AG10803 (cell line): ENCODE measurements around the gene PTGER2.

Experiments used
- DNase-seq: peaks from one replicate; pipeline ENCODE4 v3.0.0; 2010; ENCODE audit warnings: low read depth
- H3K4me3 ChIP-seq: 2 replicates; pipeline ENCODE4 v1.5.1; 2011; ENCODE audit warnings: mild to moderate bottlenecking, low read length, control low read depth
- TF ChIP-seq, protein P1 (sequence below): conservative IDR thresholded peaks from 2 replicates; pipeline ENCODE4 v1.5.1; 2011; ENCODE audit warnings: mild to moderate bottlenecking, low read length, control low read depth, inconsistent platforms

The PTGER2 gene

DNA sequence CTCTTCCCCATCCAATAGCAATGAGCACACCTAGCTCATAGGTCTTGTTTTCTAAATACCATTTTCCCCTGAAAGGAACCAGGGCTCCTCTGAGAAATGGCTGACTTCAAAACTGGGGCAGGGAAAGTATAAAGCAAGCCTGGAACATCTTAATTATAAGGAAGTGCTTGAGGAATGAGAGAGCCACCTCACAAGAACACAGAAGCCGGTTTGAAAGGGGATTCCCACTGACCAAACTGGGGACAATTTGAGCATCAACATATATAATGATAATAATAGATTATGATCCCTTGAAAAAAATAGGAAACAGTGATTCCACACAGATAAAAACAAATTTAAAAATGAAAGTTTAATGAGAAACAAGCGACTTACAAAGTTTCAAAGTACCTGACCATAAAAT lies 22.1 kb downstream of the PTGER2 start:
- no peak for DNase-seq
- no peak overlapping the region for H3K4me3 ChIP-seq
- TF ChIP-seq, protein P1, sequence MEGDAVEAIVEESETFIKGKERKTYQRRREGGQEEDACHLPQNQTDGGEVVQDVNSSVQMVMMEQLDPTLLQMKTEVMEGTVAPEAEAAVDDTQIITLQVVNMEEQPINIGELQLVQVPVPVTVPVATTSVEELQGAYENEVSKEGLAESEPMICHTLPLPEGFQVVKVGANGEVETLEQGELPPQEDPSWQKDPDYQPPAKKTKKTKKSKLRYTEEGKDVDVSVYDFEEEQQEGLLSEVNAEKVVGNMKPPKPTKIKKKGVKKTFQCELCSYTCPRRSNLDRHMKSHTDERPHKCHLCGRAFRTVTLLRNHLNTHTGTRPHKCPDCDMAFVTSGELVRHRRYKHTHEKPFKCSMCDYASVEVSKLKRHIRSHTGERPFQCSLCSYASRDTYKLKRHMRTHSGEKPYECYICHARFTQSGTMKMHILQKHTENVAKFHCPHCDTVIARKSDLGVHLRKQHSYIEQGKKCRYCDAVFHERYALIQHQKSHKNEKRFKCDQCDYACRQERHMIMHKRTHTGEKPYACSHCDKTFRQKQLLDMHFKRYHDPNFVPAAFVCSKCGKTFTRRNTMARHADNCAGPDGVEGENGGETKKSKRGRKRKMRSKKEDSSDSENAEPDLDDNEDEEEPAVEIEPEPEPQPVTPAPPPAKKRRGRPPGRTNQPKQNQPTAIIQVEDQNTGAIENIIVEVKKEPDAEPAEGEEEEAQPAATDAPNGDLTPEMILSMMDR = no peak

DNA sequence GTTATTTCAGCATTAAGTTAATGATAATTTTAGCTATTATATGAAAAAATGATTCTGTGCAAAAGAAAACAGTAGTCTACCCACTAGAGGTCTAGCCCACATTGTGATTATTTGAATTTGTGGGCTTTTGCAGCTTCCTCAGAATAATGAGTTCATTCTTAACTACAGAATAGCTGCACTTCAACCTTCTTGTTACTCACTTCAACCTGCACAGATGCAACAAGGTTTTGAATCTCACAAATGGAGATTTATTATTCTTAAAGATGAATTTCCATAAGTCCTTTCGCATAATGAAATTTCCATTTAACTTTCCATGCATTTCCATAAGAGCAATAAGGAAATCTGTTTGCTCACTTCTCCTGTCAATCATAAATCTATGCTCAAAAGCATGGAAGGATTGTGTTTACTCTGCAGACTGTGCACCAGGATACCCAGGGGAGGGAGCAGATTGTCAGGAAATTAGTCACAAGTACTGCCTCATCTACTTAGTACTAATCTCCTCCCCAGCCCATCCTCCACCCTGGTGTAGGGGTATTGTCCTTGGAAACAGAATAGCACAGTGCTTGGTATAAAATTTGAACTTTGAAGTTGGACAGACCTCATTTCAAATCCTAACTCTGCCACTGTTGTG lies 24.1 kb downstream of the PTGER2 start:
- no peak for DNase-seq
- no peak overlapping the region for H3K4me3 ChIP-seq
- TF ChIP-seq, protein P1 = no peak

DNA sequence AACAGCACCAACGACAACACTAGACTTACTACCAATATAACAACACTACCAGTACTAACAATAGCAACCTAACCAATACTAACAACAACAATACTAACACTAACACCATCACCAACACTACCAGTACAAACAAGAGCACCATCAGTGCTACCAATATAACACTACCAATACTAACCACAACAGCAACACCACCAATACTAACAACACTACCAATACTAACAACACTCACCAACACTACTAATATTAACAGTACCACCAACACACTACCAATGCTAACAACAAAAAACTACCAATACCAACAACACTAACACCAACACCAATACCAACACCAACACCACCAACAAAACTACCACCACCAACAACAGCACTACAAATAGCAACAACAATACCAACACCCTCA lies 25.1 kb downstream of the PTGER2 start:
- TF ChIP-seq, protein P1 = no peak
- no peak overlapping the region for H3K4me3 ChIP-seq
- no peak for DNase-seq

DNA sequence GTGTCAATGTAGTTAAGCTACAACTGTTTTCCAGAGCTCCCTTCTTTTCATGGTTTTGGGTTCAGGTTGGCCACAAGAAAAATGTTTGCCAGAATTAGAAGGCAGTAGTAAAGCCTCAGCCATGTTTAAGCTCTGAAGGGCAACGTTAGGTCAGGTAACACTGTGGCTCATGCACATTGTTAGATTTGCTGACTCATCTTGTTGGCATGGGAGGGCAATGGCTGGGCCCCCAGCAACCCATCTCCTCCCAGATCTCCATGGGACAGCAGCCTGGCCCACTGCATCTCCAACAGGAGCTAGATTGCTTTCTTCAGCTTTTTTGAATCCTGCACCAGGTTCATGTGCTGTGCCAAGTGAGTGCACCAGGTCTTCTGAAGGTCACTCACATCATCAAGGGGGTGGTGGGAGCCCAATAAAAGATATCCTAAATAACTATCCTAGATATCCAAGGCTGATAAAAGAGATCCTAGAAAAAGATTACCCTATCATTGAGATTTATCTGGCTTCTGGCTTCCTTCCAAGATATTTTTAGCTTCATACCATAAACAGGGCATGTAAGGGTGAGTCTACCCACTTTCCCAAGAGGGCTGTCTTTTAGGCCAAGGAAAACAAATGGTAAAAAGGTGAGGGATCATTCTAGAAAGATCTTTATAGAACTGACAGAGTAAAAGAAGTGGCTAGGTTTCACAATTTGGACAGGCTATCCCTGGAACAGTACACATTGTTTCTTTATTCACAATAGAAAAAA lies 28.9 kb downstream of the PTGER2 start:
- no peak overlapping the region for H3K4me3 ChIP-seq
- DNase-seq = no peak
- TF ChIP-seq, protein P1 = no peak

DNA sequence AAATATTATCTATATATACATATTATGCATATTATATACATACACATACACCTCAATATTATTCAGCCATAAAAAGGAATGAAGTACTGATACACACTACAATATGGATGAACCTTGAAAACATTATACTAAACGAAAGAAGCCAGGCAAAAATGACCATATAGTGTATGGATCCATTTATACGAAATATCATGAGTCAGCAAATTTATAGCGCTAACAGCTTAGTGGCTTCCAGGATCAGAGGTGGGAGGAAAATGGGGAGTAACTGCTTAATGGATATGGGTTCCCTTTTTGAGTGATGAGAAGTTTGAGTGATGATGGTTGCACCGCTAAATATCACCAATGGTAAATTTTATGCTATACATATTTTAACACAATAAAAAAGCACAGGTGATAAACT lies 32.7 kb downstream of the PTGER2 start:
- DNase-seq = no peak

DNA sequence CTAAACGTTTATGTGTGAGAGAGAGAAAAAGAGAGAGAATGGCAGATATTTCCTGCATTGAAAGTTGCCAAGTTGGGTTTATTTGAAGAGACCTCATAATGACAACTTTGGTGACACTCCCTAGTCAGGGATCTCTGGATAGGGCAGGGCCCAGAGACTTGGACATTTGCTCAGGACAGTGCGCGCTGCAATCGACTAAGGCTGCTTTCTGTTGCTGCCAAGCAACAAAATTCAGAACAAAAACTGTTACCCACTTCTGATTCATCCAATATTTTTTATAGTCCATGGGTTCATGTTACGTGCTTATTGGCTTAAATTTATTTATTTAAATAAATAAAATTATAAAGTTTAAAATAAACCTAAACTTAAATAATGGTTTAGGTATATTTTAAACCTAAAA lies 34.2 kb downstream of the PTGER2 start:
- TF ChIP-seq, protein P1 = no peak
- peak; percentile 42 for DNase-seq
- no peak overlapping the region for H3K4me3 ChIP-seq

More for the DNA sequence above, 32.7 kb downstream of the PTGER2 start:
- H3K4me3 ChIP-seq = no peak overlapping the region
- TF ChIP-seq, protein P1 = no peak

DNA sequence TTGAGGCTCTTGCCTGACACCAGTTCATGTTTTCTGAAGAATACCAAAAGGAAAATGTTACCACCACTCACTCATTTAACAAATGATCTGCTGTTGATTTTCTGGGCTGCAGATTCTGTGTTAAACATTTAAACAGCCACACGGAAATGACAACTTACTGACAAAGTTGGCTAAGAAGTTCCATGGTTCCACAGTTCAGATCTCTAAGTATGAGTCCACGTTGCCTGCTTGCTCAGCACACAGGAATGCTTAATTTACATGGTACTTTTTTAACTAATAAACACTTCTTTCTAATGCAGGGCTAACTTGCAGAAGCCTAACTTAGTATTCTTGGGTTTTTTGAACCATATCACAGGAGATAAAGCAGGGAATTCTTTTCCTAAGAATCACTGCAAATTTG lies 34.7 kb downstream of the PTGER2 start:
- no peak overlapping the region for H3K4me3 ChIP-seq
- DNase-seq = peak; percentile 73
- TF ChIP-seq, protein P1 = no peak
